ENCODE measurements around the gene GPC5. TPM values are rescaled to one million over a fixed set of nuclear protein-coding genes. Genes with fewer than 3 reads are reported as not detected.

GPC5 gene
- total RNA-seq, 1 experiment from 2014 or later = 0.15 TPM

GRCh38 chr13:92805766-92806165 is 1407.3 kb downstream of the GPC5 start:
- no peaks in the 10 kb centered on the region for H3K79me2 ChIP-seq (ENCODE audit: insufficient read depth, low read length)
- H4K20me1 ChIP-seq (ENCODE audit: control insufficient read depth, insufficient read depth, insufficient read length) = no peaks in the 10 kb centered on the region
- no peak overlapping the region for H2AK5ac ChIP-seq (ENCODE audit: insufficient read length, low read length)
- H3K4me2 ChIP-seq (ENCODE audit: insufficient read depth, insufficient read length, low read length) = no peak overlapping the region
- Mint-ChIP-seq H3K9me3 (no peaks in the 10 kb centered on the region), H3K4me1 (no peaks in the 10 kb centered on the region), H3K27ac (no peak overlapping the region; a peak in 1 of 7 replicates), H3K36me3 (ENCODE audit: insufficient read depth in 1 of 3, low read depth in 3 of 3) (no peaks in the 10 kb centered on the region), H3K4me3 (no peak overlapping the region), H3K27me3 (ENCODE audit: low read depth) (no peaks in the 10 kb centered on the region)
- no peak overlapping the region for H4K8ac ChIP-seq (replicated peaks; ENCODE audit: insufficient read length, low read depth, low read length)
- no peaks in the 10 kb centered on the region for H3K79me1 ChIP-seq (ENCODE audit: insufficient read depth, low read depth, low read length, poor library complexity, severe bottlenecking)
- no peak overlapping the region for H2BK15ac ChIP-seq (ENCODE audit: low read depth, low read length)
- no peak for TF ChIP-seq CTCF (conservative IDR thresholded peaks at IDR 0.05)
- H2BK120ac ChIP-seq (ENCODE audit: low read depth, low read length, poor library complexity, severe bottlenecking) = no peak overlapping the region
- no peaks in the 10 kb centered on the region for H3K23me2 ChIP-seq (ENCODE audit: insufficient read length, low read depth, low read length, poor library complexity, severe bottlenecking)
- no peak overlapping the region for H4K5ac ChIP-seq (ENCODE audit: insufficient read length, low read depth, low read length)
- no peaks in the 10 kb centered on the region for H3K9me3 ChIP-seq (ENCODE audit: control insufficient read depth, low read depth, low read length)
- H3K4ac ChIP-seq (ENCODE audit: low read depth, low read length) = no peak overlapping the region
- H3T11ph ChIP-seq (ENCODE audit: low read length) = no peak overlapping the region
- no peak overlapping the region for H2BK12ac ChIP-seq (ENCODE audit: insufficient read length, low read depth, low read length)
- no peak overlapping the region for H2BK5ac ChIP-seq (ENCODE audit: insufficient read length, low read length)
- no peak for DNase-seq
- H3K23ac ChIP-seq (ENCODE audit: insufficient read length, low read depth, low read length) = no peak overlapping the region
- H3K4me1 ChIP-seq (ENCODE audit: insufficient read depth, low read length) = no peaks in the 10 kb centered on the region
- no peak overlapping the region for H2AFZ ChIP-seq (ENCODE audit: low read length)
- H3K56ac ChIP-seq (ENCODE audit: insufficient read length, low read depth, low read length) = no peak overlapping the region
- no peak overlapping the region for H3K14ac ChIP-seq (ENCODE audit: insufficient read depth, low read length)
- no peak overlapping the region for H3K9ac ChIP-seq (ENCODE audit: extremely low read depth, insufficient read length, low read length)
- no peak overlapping the region for H4K91ac ChIP-seq (ENCODE audit: insufficient read length, low read depth, low read length)
- H2BK20ac ChIP-seq (ENCODE audit: low read depth, low read length, poor library complexity, severe bottlenecking) = no peak overlapping the region
- no peak overlapping the region for H3K18ac ChIP-seq (ENCODE audit: insufficient read length, low read depth, low read length)
- no peaks in the 10 kb centered on the region for H3K27me3 ChIP-seq (ENCODE audit: insufficient read depth, low read length)
- H3K27ac ChIP-seq (ENCODE audit: insufficient read length, low read depth, low read length) = no peak overlapping the region

All from H9 (cell line).